Endodermal cell (in vitro differentiated cells): ENCODE data around the gene GPM6B. TPM values are rescaled to one million over a fixed set of nuclear protein-coding genes. Genes with fewer than 3 reads are reported as not detected.

Experiments
- DNase-seq: peaks from one replicate; pipeline ENCODE4 v3.0.0-alpha.2; 2017
- H3K27ac ChIP-seq: 2 replicates; pipeline ENCODE4 v1.5.1; 2013; ENCODE audit warnings: mild to moderate bottlenecking, low read depth, low read length, moderate library complexity
- H3K27me3 ChIP-seq: 2 replicates; pipeline ENCODE4 v1.6.1; 2013; ENCODE audit warnings: mild to moderate bottlenecking, low read length, moderate library complexity; ENCODE audit not compliant: insufficient read depth, control insufficient read depth, poor library complexity, severe bottlenecking
- H3K36me3 ChIP-seq: 2 replicates; pipeline ENCODE4 v1.7.0; 2013; ENCODE audit warnings: mild to moderate bottlenecking, low read length, moderate library complexity; ENCODE audit not compliant: control insufficient read depth, insufficient read depth
- H3K4me1 ChIP-seq: one replicate; pipeline ENCODE4 v1.7.0; 2013; ENCODE audit warnings: low read length; ENCODE audit not compliant: control insufficient read depth, insufficient read depth
- H3K4me3 ChIP-seq: 2 replicates; pipeline ENCODE4 v1.5.1; 2013; ENCODE audit warnings: mild to moderate bottlenecking, low read length, moderate library complexity
- H3K9ac ChIP-seq: 2 replicates; pipeline ENCODE4 v1.6.1; 2013; ENCODE audit warnings: mild to moderate bottlenecking, low read length, moderate library complexity; ENCODE audit not compliant: poor library complexity, severe bottlenecking; ENCODE audit errors: extremely low read depth
- H3K9me3 ChIP-seq: 2 replicates; pipeline ENCODE4 v1.6.1; 2013; ENCODE audit warnings: mild to moderate bottlenecking, low read length, moderate library complexity; ENCODE audit not compliant: control insufficient read depth
- H3K27ac Mint-ChIP-seq: 2 replicates; pipeline ENCODE4 v1.8.0; 2020; ENCODE audit warnings: mixed read lengths
- H3K27me3 Mint-ChIP-seq: 2 replicates; pipeline ENCODE4 v1.8.0; 2021; ENCODE audit warnings: mild to moderate bottlenecking, mixed read lengths; ENCODE audit not compliant: insufficient read depth
- H3K36me3 Mint-ChIP-seq: 2 replicates; pipeline ENCODE4 v1.8.0; 2020; ENCODE audit warnings: low read depth, mixed read lengths
- H3K4me1 Mint-ChIP-seq: 2 replicates; pipeline ENCODE4 v1.8.0; 2020; ENCODE audit warnings: mixed read lengths
- H3K4me3 Mint-ChIP-seq: 2 replicates; pipeline ENCODE4 v1.8.0; 2020; ENCODE audit warnings: mild to moderate bottlenecking, moderate library complexity, mixed read lengths
- H3K9me3 Mint-ChIP-seq: 2 replicates; pipeline ENCODE4 v1.8.0; 2020; ENCODE audit warnings: mild to moderate bottlenecking, mixed read lengths
- CTCF ChIP-seq: fragments of 200-600 bp; sonication (generic); conservative IDR thresholded peaks from 2 replicates; pipeline ENCODE4 v1.5.0; 2021; ENCODE audit warnings: antibody characterized with exemption, mild to moderate bottlenecking
- WGBS, 2 experiments: methylation state at CpG; one replicate each; pipeline versions ENCODE4 v1.1.5 to v1.1.7; 2013; ENCODE audit warnings: missing lambda C conversion rate in 2 of 2, mixed read lengths in 1 of 2; ENCODE audit not compliant: insufficient coverage in 1 of 2, insufficient read length in 1 of 2; 5-methylcytosine and 5-hydroxymethylcytosine counted together
- total RNA-seq, 2 donors: library from RNA; stranded (reverse); fragmentation: NEBNext Ultra II Directional in 1 of 2; extraction: Animal tissue kit (Norgen Biotek cat#: 25700) in 1 of 2; gene quantifications; 2 replicates in 1 of 2; 3 replicates in 1 of 2; pipeline ENCODE4 v1.2.1, GENCODE V29; 2021

GPM6B gene
- total RNA-seq, 2 donors from 2014 or later: 26.2 to 61.1 TPM

GRCh38 chrX:13760426-13760825 is 56.5 kb downstream of the GPM6B start:
- H3K4me3 Mint-ChIP-seq: no peak overlapping the region
- Histone ChIP-seq H3K4me1 (no peaks in the 10 kb centered on the region), H3K27me3 (no peaks in the 10 kb centered on the region), H3K27ac (no peak overlapping the region), H3K9me3 (no peaks in the 10 kb centered on the region), H3K36me3 (peaks cover 53% of the 10 kb centered on the region), H3K4me3 (no peak overlapping the region), H3K9ac (no peak overlapping the region)
- H3K27ac Mint-ChIP-seq: no peak overlapping the region
- peaks cover 41% of the 10 kb centered on the region for H3K36me3 Mint-ChIP-seq
- no peaks in the 10 kb centered on the region for H3K27me3 Mint-ChIP-seq
- DNase-seq: no peak
- H3K4me1 Mint-ChIP-seq: peaks cover 29% of the 10 kb centered on the region
- WGBS, 2 experiments: 88% methylated on average over 13 of the region's 13 CpGs; no CpG with 5 or more reads in 1 of the 2 experiments
- peaks cover 35% of the 10 kb centered on the region for H3K9me3 Mint-ChIP-seq
- no peak for TF ChIP-seq CTCF

- peaks cover 34% of the 10 kb centered on the region for H3K9me3 Mint-ChIP-seq
These were observed 57.7 kb downstream of the GPM6B start for GRCh38 chrX:13759152-13759718.

DNA sequence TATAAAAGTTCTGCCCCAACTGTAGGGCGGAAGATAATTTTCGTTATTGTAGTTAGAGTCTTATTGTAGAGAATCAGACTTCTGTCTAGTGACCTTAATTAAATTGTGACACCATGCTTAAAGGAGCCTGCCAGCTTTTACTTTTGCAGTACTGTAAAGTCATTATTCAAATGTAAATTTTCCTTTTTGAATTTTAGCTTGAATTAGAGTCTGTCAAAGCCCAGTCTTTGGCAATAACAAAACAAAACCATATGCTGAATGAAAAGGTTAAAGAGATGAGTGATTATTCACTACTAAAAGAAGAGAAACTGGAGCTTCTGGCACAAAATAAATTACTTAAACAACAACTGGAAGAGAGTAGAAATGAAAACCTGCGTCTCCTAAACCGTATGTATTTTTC is 60.5 kb downstream of the GPM6B start:
- Mint-ChIP-seq H3K36me3 (peaks cover 50% of the 10 kb centered on the region), H3K4me3 (no peak overlapping the region), H3K9me3 (peaks cover 37% of the 10 kb centered on the region), H3K27ac (no peak overlapping the region), H3K4me1 (peaks cover 14% of the 10 kb centered on the region), H3K27me3 (no peaks in the 10 kb centered on the region)
- H3K36me3 ChIP-seq: peaks cover 65% of the 10 kb centered on the region
- H3K9me3 ChIP-seq: no peaks in the 10 kb centered on the region
- H3K27ac ChIP-seq: no peak overlapping the region
- no peak overlapping the region for H3K4me3 ChIP-seq
- H3K9ac ChIP-seq: no peak overlapping the region
- no peaks in the 10 kb centered on the region for H3K4me1 ChIP-seq
- H3K27me3 ChIP-seq: no peaks in the 10 kb centered on the region
- 97% methylated on average over 4 of the region's 4 CpGs; no CpG with 5 or more reads in 1 of the 2 experiments for WGBS, 2 experiments
- no peak for DNase-seq
- no peak for TF ChIP-seq CTCF

More at GRCh38 chrX:13759152-13759718, 57.7 kb downstream of the GPM6B start:
- Histone ChIP-seq H3K4me1 (no peaks in the 10 kb centered on the region), H3K36me3 (peaks cover 54% of the 10 kb centered on the region), H3K9me3 (no peaks in the 10 kb centered on the region), H3K27ac (no peak overlapping the region), H3K27me3 (no peaks in the 10 kb centered on the region), H3K4me3 (no peak overlapping the region), H3K9ac (no peak overlapping the region)
- Mint-ChIP-seq H3K27me3 (no peaks in the 10 kb centered on the region), H3K36me3 (peaks cover 42% of the 10 kb centered on the region), H3K4me1 (peaks cover 26% of the 10 kb centered on the region), H3K4me3 (no peak overlapping the region), H3K27ac (no peak overlapping the region)
- 93 to 94% methylated on average over 2 to 8 of the region's 8 CpGs for WGBS, 2 experiments
- no peak for TF ChIP-seq CTCF
- DNase-seq: no peak
